ENCODE data around the gene FOLR1. TPM values are rescaled to one million over a fixed set of nuclear protein-coding genes. Genes with fewer than 3 reads are reported as not detected.

Gene FOLR1
- polyA plus RNA-seq, 1 donor from 2014 or later, result not detected

DNA sequence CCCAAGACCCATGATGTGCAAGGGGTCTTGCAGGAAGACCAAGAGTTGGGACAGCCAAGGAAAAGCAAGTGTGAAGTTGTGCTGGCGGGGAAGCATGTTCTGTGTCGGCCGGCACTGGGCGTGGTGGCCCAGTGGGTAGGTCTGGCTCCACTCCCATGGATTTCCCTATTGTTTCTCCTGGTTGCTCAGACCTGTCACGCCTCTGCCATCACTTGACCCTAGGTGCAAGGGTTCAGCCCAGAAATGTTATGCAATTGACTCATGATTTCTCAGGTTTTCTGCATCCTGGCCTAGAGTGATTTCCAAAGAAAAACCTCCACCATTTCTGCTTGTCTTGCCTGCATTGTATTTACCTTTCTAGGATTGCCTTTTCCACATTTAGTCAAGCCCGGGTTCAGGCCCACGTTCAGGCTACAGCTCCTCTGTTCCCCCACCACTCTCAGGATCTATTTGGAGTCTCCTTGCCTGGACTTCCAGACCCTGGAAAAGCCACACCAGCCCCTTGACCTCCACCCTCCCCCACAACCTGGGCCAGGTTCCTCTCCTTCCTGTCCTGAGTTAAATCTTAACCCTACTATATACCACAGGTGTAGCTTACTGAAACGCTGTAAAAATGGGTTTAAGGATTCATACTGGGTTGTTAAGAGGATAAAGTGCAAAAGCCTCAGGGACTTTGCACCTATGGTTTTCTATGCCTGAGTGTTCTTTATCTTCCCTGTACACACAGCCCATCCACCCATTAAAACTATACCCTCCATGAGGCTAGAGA, 17.5 kb upstream of the FOLR1 start:
- TF ChIP-seq EP300 (conservative IDR thresholded peaks at IDR 0.05; ENCODE audit: poor library complexity, severe bottlenecking), result no peak
- no peak overlapping the region for H2AFZ ChIP-seq (ENCODE audit: low read depth, low read length)
- H3K9me2 ChIP-seq (ENCODE audit: insufficient read depth, low read length), result no peaks in the 10 kb centered on the region

DNA sequence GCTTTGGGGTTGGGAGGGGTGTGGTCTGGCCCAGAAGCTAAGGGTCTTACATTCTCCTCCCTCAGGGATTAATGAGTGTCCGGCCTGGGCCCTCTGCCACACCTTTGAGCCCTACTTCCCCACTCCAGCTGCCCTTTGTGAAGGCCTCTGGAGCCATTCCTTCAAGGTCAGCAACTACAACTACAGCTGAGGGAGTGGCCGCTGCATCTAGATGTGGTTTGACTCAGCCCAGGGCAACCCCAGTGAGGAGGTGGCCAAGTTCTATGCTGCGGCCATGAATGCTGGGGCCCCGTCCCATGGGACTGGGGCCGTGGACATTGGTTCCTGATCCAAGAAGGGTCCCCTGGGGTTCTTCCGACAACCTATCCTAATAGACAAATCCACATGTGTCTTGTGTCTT, 14.3 kb upstream of the FOLR1 start:
- no peaks in the 10 kb centered on the region for H3K36me3 ChIP-seq (ENCODE audit: insufficient read depth, low read length)
- no peaks in the 10 kb centered on the region for H4K20me1 ChIP-seq (ENCODE audit: insufficient read depth)
- no peaks in the 10 kb centered on the region for H3K79me2 ChIP-seq (replicated peaks; ENCODE audit: insufficient read depth, low read length)
- no peaks in the 10 kb centered on the region for H3K27me3 ChIP-seq (ENCODE audit: insufficient read depth, low read depth, low read length)
- TF ChIP-seq CTCF (IDR thresholded peaks at IDR 0.05; ENCODE audit: poor library complexity, severe bottlenecking) (no peak), REST (IDR thresholded peaks at IDR 0.05; ENCODE audit: borderline replicate concordance) (no peak), RAD21 (conservative IDR thresholded peaks at IDR 0.05) (no peak), SMC3 (conservative IDR thresholded peaks at IDR 0.05; ENCODE audit: poor library complexity) (no peak), EZH2 (IDR thresholded peaks at IDR 0.05; ENCODE audit: borderline replicate concordance, insufficient read depth, low read length, poor library complexity, severe bottlenecking) (no peak), EP300 (conservative IDR thresholded peaks at IDR 0.05; ENCODE audit: poor library complexity, severe bottlenecking) (no peak), TAF1 (IDR thresholded peaks at IDR 0.05; ENCODE audit: low read depth) (no peak)
- H3K9ac ChIP-seq (ENCODE audit: low read length), result no peak overlapping the region
- no peak overlapping the region for H3K27ac ChIP-seq (ENCODE audit: low read length)
- H2AFZ ChIP-seq (ENCODE audit: low read depth, low read length), result no peak overlapping the region
- no peaks in the 10 kb centered on the region for H3F3A ChIP-seq (ENCODE audit: insufficient read depth, low read length, poor library complexity, severe bottlenecking)
- no peak overlapping the region for H3K4me2 ChIP-seq (ENCODE audit: low read length)
- no peak overlapping the region for H3K4me3 ChIP-seq (ENCODE audit: low read length)
- no peaks in the 10 kb centered on the region for H3K9me3 ChIP-seq (ENCODE audit: low read length)
- no peaks in the 10 kb centered on the region for H3K9me2 ChIP-seq (ENCODE audit: insufficient read depth, low read length)

More for the DNA sequence above, 17.5 kb upstream of the FOLR1 start:
- Histone ChIP-seq H3F3A (ENCODE audit: insufficient read depth, low read length, poor library complexity, severe bottlenecking) (no peaks in the 10 kb centered on the region), H4K20me1 (ENCODE audit: insufficient read depth) (no peaks in the 10 kb centered on the region), H3K27ac (ENCODE audit: low read length) (no peak overlapping the region), H3K27me3 (ENCODE audit: insufficient read depth, low read depth, low read length) (no peaks in the 10 kb centered on the region), H3K9me3 (ENCODE audit: low read length) (no peaks in the 10 kb centered on the region), H3K36me3 (ENCODE audit: insufficient read depth, low read length) (no peaks in the 10 kb centered on the region), H3K79me2 (replicated peaks; ENCODE audit: insufficient read depth, low read length) (no peaks in the 10 kb centered on the region), H3K4me2 (ENCODE audit: low read length) (no peak overlapping the region), H3K9ac (ENCODE audit: low read length) (no peak overlapping the region), H3K4me3 (ENCODE audit: low read length) (no peak overlapping the region)
